K562 (cell line): ENCODE data around the gene CTPS1.

Experiments
- BCLAF1 ChIP-seq, 2 experiments: fragments of 450-650 bp in 1 of 2; IDR thresholded peaks; 2 replicates each; pipeline ENCODE4 v1.6.1; 2011 to 2017; ENCODE audit warnings: low read depth in 2 of 2, antibody characterized with exemption in 1 of 2, borderline replicate concordance in 1 of 2, low read length in 1 of 2, mild to moderate bottlenecking in 1 of 2, mixed read lengths in 1 of 2; ENCODE audit not compliant: control insufficient read depth in 1 of 2
- BRF2 ChIP-seq: IDR thresholded peaks from 3 replicates; pipeline ENCODE4 v1.6.1; 2011; ENCODE audit warnings: borderline replicate concordance, mild to moderate bottlenecking; ENCODE audit not compliant: insufficient read length, insufficient read depth
- CHD2 ChIP-seq: IDR thresholded peaks from 2 replicates; pipeline ENCODE4 v1.6.1; 2011; ENCODE audit warnings: low read depth, low read length
- LARP7 ChIP-seq: fragments of 450-650 bp; IDR thresholded peaks from 2 replicates; pipeline ENCODE4 v1.6.1; 2016
- MAFK ChIP-seq: IDR thresholded peaks from 2 replicates; pipeline ENCODE4 v1.6.1; 2011; ENCODE audit warnings: low read length, improper control_type of control experiment
- MAX ChIP-seq: sonication (generic); formaldehyde crosslinking; IDR thresholded peaks from 2 replicates; pipeline ENCODE4 v1.9.0; 2022; ENCODE audit warnings: mild to moderate bottlenecking, missing genetic modification reagents
- NR3C1 ChIP-seq: sonication (generic); formaldehyde crosslinking; IDR thresholded peaks from 2 replicates; pipeline ENCODE4 v1.8.1; 2022; ENCODE audit warnings: missing genetic modification reagents
- POLR2AphosphoS2 ChIP-seq: IDR thresholded peaks from 2 replicates; pipeline ENCODE4 v1.6.1; 2012; ENCODE audit warnings: low read length, improper control_type of control experiment
- RFX5 ChIP-seq: IDR thresholded peaks from 2 replicates; pipeline ENCODE4 v1.6.1; 2011; ENCODE audit warnings: low read depth, mild to moderate bottlenecking, improper control_type of control experiment, low read length
- SMAD3 ChIP-seq: fragments of 450-650 bp; formaldehyde crosslinking; conservative IDR thresholded peaks from 2 replicates; pipeline ENCODE4 v1.4.0; 2020; ENCODE audit warnings: mild to moderate bottlenecking
- ZNF609 ChIP-seq: sonication (generic); formaldehyde crosslinking; IDR thresholded peaks from 2 replicates; pipeline ENCODE4 v1.8.1; 2023; ENCODE audit warnings: missing genetic modification reagents, mild to moderate bottlenecking, borderline replicate concordance
- TF ChIP-seq, protein P1 (sequence below), 3 experiments: IDR thresholded peaks in 2 of 3; conservative IDR thresholded peaks in 1 of 3; 2 replicates each; pipeline ENCODE4 v1.5.1; 2011 to 2012; ENCODE audit warnings: low read length in 3 of 3, mild to moderate bottlenecking in 3 of 3, control low read depth in 2 of 3, improper control_type of control experiment in 1 of 3, inconsistent platforms in 1 of 3, low read depth in 1 of 3, mixed read lengths in 1 of 3, moderate library complexity in 1 of 3; ENCODE audit not compliant: insufficient read depth in 2 of 3

DNA sequence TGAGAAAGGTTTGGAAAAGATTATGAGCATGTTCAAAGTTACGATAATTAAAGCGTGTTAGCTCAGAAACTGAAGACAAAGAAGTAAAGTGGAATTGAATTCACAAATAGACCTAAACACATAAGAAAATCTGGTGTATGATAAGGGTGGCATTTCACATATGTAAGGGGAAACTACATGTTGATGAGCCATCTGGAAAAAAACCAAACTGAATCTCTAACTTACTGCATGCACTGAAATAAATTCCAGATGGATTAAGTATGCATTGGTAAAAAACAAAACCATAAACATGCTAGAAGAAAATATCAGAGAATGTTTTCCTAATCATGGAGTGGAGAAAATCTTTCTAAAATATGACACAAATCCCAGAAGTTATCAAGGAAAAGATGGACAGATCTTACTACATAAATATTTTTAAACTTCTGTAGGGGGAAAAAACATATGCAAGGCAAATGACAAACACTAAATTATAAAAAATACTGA lies 34.0 kb upstream of the CTPS1 start:
- no peak for TF ChIP-seq POLR2AphosphoS2
- TF ChIP-seq, protein P1, sequence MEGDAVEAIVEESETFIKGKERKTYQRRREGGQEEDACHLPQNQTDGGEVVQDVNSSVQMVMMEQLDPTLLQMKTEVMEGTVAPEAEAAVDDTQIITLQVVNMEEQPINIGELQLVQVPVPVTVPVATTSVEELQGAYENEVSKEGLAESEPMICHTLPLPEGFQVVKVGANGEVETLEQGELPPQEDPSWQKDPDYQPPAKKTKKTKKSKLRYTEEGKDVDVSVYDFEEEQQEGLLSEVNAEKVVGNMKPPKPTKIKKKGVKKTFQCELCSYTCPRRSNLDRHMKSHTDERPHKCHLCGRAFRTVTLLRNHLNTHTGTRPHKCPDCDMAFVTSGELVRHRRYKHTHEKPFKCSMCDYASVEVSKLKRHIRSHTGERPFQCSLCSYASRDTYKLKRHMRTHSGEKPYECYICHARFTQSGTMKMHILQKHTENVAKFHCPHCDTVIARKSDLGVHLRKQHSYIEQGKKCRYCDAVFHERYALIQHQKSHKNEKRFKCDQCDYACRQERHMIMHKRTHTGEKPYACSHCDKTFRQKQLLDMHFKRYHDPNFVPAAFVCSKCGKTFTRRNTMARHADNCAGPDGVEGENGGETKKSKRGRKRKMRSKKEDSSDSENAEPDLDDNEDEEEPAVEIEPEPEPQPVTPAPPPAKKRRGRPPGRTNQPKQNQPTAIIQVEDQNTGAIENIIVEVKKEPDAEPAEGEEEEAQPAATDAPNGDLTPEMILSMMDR (IDR thresholded peaks at IDR 0.05 in 2 of 3, conservative IDR thresholded peaks at IDR 0.05 in 1 of 3; ENCODE audit: insufficient read depth in 2 of 3, low read depth in 1 of 3, low read length in 3 of 3), result no peak
- no peak for TF ChIP-seq ZNF609 (CRISPR knock-in tag)
- no peak for TF ChIP-seq CHD2
- TF ChIP-seq MAFK, result no peak
- TF ChIP-seq NR3C1 (CRISPR knock-in tag), result no peak
- TF ChIP-seq RFX5, result no peak
- no peak for TF ChIP-seq BRF2
- TF ChIP-seq SMAD3 (CRISPR knock-in tag), result no peak
- TF ChIP-seq BCLAF1 (IDR thresholded peaks at IDR 0.05; ENCODE audit: borderline replicate concordance in 1 of 2, control insufficient read depth in 1 of 2, low read depth in 2 of 2, low read length in 1 of 2), result no peak
- TF ChIP-seq MAX (CRISPR knock-in tag), result no peak
- TF ChIP-seq LARP7, result no peak
